Measurements from ENCODE around the gene CCDC12.

CCDC12 gene

GRCh38 chr3:46981932-46982471, 5.5 kb upstream of the CCDC12 start:
- no peaks in the 10 kb centered on the region for H3K9me3 ChIP-seq (ENCODE audit: insufficient read depth, low read length)
- no peaks in the 10 kb centered on the region for H3K36me3 ChIP-seq (ENCODE audit: low read length)
- no peaks in the 10 kb centered on the region for H4K20me1 ChIP-seq (ENCODE audit: low read depth, low read length)
- no peaks in the 10 kb centered on the region for H3F3A ChIP-seq (ENCODE audit: insufficient read depth)
- no peak overlapping the region for H2AFZ ChIP-seq (ENCODE audit: low read depth, low read length, severe bottlenecking)
- no peak overlapping the region for H3K4me3 ChIP-seq (ENCODE audit: insufficient read depth, low read length, poor library complexity, severe bottlenecking)
- no peaks in the 10 kb centered on the region for H3K9me2 ChIP-seq (replicated peaks; ENCODE audit: insufficient read depth, low read length)
- H3K27me3 ChIP-seq (ENCODE audit: low read length): no peaks in the 10 kb centered on the region
- no peak overlapping the region for H3K27ac ChIP-seq (ENCODE audit: low read depth, low read length)
- no peak overlapping the region for H3K9ac ChIP-seq (ENCODE audit: low read length)
- TF ChIP-seq, protein P1, sequence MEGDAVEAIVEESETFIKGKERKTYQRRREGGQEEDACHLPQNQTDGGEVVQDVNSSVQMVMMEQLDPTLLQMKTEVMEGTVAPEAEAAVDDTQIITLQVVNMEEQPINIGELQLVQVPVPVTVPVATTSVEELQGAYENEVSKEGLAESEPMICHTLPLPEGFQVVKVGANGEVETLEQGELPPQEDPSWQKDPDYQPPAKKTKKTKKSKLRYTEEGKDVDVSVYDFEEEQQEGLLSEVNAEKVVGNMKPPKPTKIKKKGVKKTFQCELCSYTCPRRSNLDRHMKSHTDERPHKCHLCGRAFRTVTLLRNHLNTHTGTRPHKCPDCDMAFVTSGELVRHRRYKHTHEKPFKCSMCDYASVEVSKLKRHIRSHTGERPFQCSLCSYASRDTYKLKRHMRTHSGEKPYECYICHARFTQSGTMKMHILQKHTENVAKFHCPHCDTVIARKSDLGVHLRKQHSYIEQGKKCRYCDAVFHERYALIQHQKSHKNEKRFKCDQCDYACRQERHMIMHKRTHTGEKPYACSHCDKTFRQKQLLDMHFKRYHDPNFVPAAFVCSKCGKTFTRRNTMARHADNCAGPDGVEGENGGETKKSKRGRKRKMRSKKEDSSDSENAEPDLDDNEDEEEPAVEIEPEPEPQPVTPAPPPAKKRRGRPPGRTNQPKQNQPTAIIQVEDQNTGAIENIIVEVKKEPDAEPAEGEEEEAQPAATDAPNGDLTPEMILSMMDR (IDR thresholded peaks at IDR 0.05; ENCODE audit: insufficient read depth, low read length, poor library complexity, severe bottlenecking): no peak
- H3K4me2 ChIP-seq (ENCODE audit: low read depth, low read length, poor library complexity, severe bottlenecking): no peak overlapping the region
- H3K79me2 ChIP-seq (ENCODE audit: insufficient read depth, low read length): peaks cover 10% of the 10 kb centered on the region; the same call in 1 of the 2 replicates

DNA sequence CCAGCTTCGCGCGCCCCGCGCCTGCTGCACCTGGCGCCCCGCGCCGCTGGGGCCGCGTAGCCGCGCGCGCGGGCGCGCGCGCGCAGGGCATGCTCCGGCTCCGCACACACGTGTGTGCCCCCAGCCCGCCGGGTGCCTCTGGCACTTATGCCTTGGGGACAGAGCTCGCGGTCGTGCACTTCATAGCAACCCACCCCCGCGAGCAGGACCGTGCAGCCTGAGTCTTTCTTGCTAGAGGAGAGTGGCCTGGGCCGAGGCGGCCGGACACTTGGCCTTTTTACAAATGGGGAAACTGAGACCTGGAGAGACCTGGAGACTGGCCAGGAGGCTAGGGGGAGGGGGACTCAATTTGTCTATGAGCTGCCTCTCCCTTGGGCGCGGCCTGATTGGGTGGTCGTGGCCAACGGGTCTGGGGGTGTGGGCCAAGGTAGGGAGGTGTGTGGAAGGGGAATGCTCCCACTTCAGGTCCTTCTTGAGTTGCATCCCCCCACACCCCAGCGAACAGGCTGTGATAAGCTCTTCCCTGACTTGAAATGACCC, 3.5 kb upstream of the CCDC12 start:
- H3K36me3 ChIP-seq (ENCODE audit: low read length): no peaks in the 10 kb centered on the region
- peak overlapping the region; percentile 86 for H3K4me3 ChIP-seq (ENCODE audit: insufficient read depth, low read length, poor library complexity, severe bottlenecking)
- H3K27ac ChIP-seq (ENCODE audit: low read depth, low read length): peak overlapping the region; percentile 41
- peaks cover 3% of the 10 kb centered on the region for H3F3A ChIP-seq (ENCODE audit: insufficient read depth)
- H3K9ac ChIP-seq (ENCODE audit: low read length): peak overlapping the region; percentile 81
- H3K27me3 ChIP-seq (ENCODE audit: low read length): no peaks in the 10 kb centered on the region
- no peak for TF ChIP-seq EZH2phosphoT487 (conservative IDR thresholded peaks at IDR 0.05; ENCODE audit: low read length)
- TF ChIP-seq, protein P1 (IDR thresholded peaks at IDR 0.05; ENCODE audit: insufficient read depth, low read length, poor library complexity, severe bottlenecking): no peak
- H2AFZ ChIP-seq (ENCODE audit: low read depth, low read length, severe bottlenecking): peak overlapping the region; percentile 66
- H3K79me2 ChIP-seq (ENCODE audit: insufficient read depth, low read length): peaks cover 17% of the 10 kb centered on the region
- H3K9me2 ChIP-seq (replicated peaks; ENCODE audit: insufficient read depth, low read length): no peaks in the 10 kb centered on the region
- H4K20me1 ChIP-seq (ENCODE audit: low read depth, low read length): no peaks in the 10 kb centered on the region
- peak overlapping the region; percentile 91 for H3K4me2 ChIP-seq (ENCODE audit: low read depth, low read length, poor library complexity, severe bottlenecking)
- no peaks in the 10 kb centered on the region for H3K9me3 ChIP-seq (ENCODE audit: insufficient read depth, low read length)

DNA sequence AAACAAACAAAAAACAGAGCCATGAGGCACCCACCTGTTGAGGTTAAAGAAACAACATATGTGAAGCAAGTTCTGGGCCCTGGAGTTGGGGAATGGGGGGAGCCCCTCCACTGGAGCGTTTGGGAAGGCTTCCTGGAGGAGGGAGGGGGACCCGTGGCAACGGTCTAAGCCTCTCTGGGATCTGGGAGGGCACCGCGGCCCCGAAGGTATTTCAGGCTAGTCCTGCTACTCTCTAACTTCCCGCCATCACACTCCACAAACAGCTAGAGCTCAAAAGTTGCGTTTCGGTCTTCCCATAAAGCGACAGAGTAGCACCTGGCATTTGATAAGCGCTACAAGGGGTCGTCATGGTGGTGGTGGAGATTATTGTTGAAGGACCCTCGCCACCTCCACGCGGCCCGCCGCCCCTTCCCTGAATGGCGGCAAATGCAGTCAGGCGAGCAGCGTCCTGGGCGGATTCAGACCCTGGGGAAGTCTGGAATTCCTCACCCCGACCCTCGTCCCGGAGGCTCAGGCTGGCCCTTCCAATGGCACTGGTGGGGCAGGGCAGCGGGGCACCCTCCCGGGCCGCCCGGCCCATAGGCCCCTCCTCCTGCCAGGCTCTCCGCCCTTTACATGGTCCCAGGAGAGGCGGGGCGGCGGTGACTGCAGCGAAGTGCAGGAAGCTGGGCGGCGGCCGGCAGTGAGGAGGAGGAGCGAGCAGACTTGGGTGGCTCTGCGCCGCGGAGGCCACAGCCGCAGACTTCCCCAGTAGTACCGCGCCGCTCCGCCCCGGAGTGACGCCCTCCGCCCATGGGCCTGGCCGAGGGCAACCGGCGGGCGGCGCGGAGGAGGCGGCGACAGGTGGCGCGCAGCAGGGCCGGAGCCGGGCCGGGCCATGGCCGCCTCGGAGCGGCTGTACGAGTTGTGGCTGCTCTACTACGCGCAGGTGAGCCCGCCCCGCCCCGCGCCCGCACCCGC, 2.7 kb upstream of the CCDC12 start, which contains the start of gene NBEAL2:
Gene NBEAL2 (plus strand): TSS at position 682 of the 960 bp plus-strand sequence. CDS start 196 bp downstream, at position 878.
- Histone ChIP-seq H3F3A (ENCODE audit: insufficient read depth) (peaks cover 10% of the 10 kb centered on the region), H3K36me3 (ENCODE audit: low read length) (no peaks in the 10 kb centered on the region), H4K20me1 (ENCODE audit: low read depth, low read length) (peaks cover under 1% of the 10 kb centered on the region; the same call in 1 of the 2 replicates), H3K9ac (ENCODE audit: low read length) (peak within 1 kb of the TSS; percentile 81), H3K79me2 (ENCODE audit: insufficient read depth, low read length) (peaks cover 24% of the 10 kb centered on the region), H3K9me2 (replicated peaks; ENCODE audit: insufficient read depth, low read length) (no peaks in the 10 kb centered on the region), H3K27ac (ENCODE audit: low read depth, low read length) (peak within 1 kb of the TSS; percentile 42), H3K4me2 (ENCODE audit: low read depth, low read length, poor library complexity, severe bottlenecking) (peak within 1 kb of the TSS; percentile 95), H3K27me3 (ENCODE audit: low read length) (no peaks in the 10 kb centered on the region), H2AFZ (ENCODE audit: low read depth, low read length, severe bottlenecking) (peak within 1 kb of the TSS; percentile 76), H3K9me3 (ENCODE audit: insufficient read depth, low read length) (no peaks in the 10 kb centered on the region), H3K4me3 (ENCODE audit: insufficient read depth, low read length, poor library complexity, severe bottlenecking) (peak within 1 kb of the TSS; percentile 86)
- TF ChIP-seq, protein P1 (IDR thresholded peaks at IDR 0.05; ENCODE audit: insufficient read depth, low read length, poor library complexity, severe bottlenecking): no peak
- TF ChIP-seq EZH2phosphoT487 (conservative IDR thresholded peaks at IDR 0.05; ENCODE audit: low read length): no peak

All from SU-DHL-6 (cell line).